ENCODE measurements around the gene APC2.
"Not testable (repeated sequence)": the region's sequence is repeated elsewhere in the genome, so short reads cannot be mapped to it uniquely, and the experiment has no call there.

The APC2 gene

DNA sequence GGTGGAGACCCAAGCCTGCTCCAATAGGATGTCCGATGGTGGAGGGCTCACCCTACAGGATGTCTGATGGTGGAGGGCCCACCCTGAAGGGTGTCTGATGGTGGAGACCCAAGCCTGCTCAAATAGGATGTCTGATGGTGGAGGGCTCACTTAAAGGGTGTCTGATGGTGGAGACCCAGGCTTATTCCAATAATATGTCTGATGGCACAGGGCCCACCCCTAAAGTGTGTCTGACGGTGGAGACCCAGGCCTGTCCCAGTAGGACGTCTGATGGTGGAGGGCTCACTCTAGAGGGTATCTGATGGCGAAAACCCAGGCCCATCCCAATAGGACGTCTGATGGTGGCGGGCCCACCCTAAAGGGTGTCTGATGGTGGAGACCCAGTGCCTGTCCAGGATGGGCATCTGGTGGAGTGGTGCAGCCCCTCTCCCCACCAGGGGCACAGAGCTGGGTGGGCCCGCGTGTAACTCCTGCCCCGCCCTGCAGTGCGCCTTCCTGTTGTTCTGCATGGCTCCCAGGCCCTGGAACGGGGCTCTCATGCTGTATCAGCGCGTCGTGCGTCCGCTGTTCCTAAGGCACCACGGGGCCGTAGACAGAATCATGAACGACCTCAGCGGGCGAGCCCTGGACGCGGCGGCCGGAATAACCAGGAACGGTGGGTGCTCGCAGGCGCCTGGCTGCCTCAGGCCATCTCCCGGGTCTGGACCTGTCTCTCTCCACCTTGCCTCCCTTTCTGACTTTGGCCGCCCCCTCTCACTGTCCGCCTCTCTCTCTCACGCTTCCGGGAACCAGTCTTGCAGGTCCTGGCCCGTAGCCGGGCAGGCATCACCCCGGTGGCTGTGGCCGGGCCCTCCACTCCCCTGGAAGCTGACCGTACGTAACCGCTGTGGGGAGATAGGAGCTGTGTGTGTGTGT, 46.1 kb downstream of the APC2 start:
- TF ChIP-seq, protein P1, sequence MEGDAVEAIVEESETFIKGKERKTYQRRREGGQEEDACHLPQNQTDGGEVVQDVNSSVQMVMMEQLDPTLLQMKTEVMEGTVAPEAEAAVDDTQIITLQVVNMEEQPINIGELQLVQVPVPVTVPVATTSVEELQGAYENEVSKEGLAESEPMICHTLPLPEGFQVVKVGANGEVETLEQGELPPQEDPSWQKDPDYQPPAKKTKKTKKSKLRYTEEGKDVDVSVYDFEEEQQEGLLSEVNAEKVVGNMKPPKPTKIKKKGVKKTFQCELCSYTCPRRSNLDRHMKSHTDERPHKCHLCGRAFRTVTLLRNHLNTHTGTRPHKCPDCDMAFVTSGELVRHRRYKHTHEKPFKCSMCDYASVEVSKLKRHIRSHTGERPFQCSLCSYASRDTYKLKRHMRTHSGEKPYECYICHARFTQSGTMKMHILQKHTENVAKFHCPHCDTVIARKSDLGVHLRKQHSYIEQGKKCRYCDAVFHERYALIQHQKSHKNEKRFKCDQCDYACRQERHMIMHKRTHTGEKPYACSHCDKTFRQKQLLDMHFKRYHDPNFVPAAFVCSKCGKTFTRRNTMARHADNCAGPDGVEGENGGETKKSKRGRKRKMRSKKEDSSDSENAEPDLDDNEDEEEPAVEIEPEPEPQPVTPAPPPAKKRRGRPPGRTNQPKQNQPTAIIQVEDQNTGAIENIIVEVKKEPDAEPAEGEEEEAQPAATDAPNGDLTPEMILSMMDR (IDR thresholded peaks at IDR 0.05) = no peak
- H3K36me3 Mint-ChIP-seq (ENCODE audit: low read depth) = no peaks in the 10 kb centered on the region
- DNase-seq = no peak
- no peak overlapping the region for H3K4me3 Mint-ChIP-seq
- H3K27ac Mint-ChIP-seq = no peak overlapping the region
- peaks cover 9% of the 10 kb centered on the region for H3K9me3 Mint-ChIP-seq
- peaks cover 49% of the 10 kb centered on the region for H3K27me3 Mint-ChIP-seq (ENCODE audit: low read depth, poor library complexity)
- H3K4me1 Mint-ChIP-seq = peaks cover 10% of the 10 kb centered on the region

DNA sequence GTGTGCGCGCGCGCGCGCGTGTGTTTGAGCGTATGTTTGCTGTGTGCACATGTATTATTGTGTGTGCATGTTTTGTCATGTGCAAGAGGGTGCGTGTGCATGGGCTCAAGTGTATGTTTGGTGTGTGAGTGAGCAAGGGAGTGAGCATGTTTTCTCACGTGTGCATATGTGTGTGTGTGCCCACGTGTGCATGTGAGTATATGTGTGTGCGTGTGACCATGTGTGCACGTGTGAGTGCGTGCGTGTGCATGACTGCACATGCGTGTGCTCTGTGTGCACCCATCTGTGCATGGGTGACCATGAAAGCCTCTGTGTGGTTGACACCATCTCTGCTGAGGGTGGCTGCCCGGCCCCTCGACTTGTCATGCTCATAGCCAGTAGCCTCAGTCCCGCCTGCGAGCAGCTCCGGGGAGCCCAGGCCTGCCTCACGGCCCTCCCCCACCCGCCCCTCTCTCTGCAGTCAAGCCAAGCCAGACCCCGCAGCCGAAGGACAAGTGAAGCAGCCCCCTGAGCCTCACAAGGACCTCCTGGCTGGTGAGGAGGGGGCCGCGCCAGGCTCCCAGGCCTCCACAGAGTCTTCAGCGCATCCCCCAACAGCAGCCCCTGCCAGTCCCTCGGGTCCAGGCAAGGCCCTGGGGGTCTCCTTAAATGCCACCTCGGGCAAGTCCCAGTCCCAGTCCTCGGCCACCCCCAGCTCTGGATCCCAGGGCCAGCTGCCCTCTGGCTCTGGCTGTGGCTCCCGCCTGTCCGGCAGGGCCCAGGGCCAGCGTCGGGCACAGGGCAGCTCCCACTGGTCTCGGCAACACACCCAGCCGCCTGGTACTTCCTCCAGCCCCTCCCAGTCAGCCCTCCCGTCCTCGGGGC, 47.0 kb downstream of the APC2 start:
- Mint-ChIP-seq H3K9me3 (peaks cover 9% of the 10 kb centered on the region), H3K27me3 (ENCODE audit: low read depth, poor library complexity) (peaks cover 50% of the 10 kb centered on the region), H3K36me3 (ENCODE audit: low read depth) (no peaks in the 10 kb centered on the region), H3K4me3 (no peak overlapping the region), H3K27ac (no peak overlapping the region), H3K4me1 (peaks cover 6% of the 10 kb centered on the region)
- no peak for DNase-seq
- TF ChIP-seq, protein P1 (IDR thresholded peaks at IDR 0.05) = no peak

DNA sequence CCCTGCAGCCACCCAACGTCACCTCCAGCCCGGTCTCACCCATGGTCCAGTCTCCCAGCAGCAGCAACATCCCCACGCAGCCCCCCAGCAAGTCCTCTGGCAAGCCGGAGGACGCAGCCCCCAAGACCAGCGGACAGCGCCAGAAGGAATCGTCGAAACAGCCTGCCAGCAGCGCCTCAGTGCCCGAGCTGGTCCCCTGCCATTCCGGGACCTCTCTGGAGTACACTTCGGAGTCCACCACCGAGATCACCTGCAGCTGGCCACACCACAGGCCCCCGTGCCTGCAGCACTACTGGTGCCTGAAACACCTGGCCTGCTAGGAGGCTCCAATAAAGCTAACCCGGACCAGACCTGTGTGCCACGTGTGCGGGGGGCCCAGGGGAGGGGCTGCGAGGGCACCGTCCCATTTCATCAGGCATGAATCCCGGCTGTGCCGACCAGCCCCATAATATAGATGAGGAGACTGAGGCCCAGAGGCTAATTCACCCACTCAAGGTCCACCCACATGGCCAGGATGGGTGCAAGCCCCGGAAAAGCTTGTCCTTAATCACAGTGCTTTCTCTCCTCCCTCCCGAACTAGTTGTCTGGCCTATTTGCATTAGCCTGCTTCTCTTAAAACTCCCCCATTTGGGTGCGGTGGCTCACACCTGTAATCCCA, 47.8 kb downstream of the APC2 start:
- H3K27ac Mint-ChIP-seq = no peak overlapping the region
- DNase-seq = no peak
- no peaks in the 10 kb centered on the region for H3K36me3 Mint-ChIP-seq (ENCODE audit: low read depth)
- H3K4me1 Mint-ChIP-seq = peaks cover 5% of the 10 kb centered on the region
- H3K27me3 Mint-ChIP-seq (ENCODE audit: low read depth, poor library complexity) = peaks cover 50% of the 10 kb centered on the region
- TF ChIP-seq, protein P1 (IDR thresholded peaks at IDR 0.05) = no peak
- H3K4me3 Mint-ChIP-seq = no peak overlapping the region
- H3K9me3 Mint-ChIP-seq = peaks cover 9% of the 10 kb centered on the region

DNA sequence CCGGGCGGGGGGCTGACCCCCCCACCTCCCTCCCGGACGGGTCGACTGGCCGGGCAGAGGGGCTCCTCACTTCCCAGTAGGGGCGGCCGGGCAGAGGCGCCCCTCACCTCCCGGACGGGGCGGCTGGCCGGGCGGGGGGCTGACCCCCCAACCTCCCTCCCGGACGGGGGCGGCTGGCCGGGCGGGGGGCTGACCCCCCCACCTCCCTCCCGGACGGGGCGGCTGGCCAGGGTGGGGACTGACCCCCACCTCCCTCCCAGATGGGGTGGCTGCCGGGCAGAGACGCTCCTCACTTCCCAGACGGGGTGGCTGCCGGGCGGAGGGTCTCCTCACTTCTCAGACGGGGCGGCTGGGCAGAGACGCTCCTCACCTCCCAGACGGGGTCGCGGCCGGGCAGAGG, 49.3 kb downstream of the APC2 start:
- H3K27ac Mint-ChIP-seq; H3K9me3 Mint-ChIP-seq; DNase-seq; H3K4me3 Mint-ChIP-seq; H3K36me3 Mint-ChIP-seq (ENCODE audit: low read depth): not testable (repeated sequence)
- peaks cover 50% of the 10 kb centered on the region for H3K27me3 Mint-ChIP-seq (ENCODE audit: low read depth, poor library complexity)
- H3K4me1 Mint-ChIP-seq = peaks cover 10% of the 10 kb centered on the region

DNA sequence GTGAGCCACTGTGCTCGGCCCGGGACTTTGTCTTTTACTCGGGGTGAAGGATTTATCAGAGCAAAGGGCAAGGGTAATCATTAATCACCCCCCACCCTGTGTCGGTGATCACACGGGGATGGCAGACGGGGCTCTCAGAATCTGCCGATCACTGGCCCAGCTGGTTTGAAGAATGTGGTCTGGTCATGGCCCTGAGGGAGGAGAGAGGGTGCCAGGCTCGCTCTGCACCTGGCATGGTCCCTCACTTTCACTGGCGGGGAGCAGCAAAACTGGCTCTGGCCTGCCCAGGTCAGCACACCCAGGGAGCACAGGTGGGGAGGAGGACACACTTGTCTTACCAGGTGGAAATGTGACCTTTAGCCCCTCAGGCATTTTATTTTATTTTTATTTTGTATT, 51.3 kb downstream of the APC2 start:
- DNase-seq = no peak
- TF ChIP-seq, protein P1 (IDR thresholded peaks at IDR 0.05) = no peak
- Mint-ChIP-seq H3K4me1 (peaks cover 16% of the 10 kb centered on the region), H3K9me3 (peaks cover 10% of the 10 kb centered on the region), H3K27me3 (ENCODE audit: low read depth, poor library complexity) (peaks cover 50% of the 10 kb centered on the region), H3K4me3 (no peak overlapping the region), H3K27ac (no peak overlapping the region), H3K36me3 (ENCODE audit: low read depth) (no peaks in the 10 kb centered on the region)

Measured in nephron progenitor cell (in vitro differentiated cells).